ENCODE results near the gene FADS2.

DNA sequence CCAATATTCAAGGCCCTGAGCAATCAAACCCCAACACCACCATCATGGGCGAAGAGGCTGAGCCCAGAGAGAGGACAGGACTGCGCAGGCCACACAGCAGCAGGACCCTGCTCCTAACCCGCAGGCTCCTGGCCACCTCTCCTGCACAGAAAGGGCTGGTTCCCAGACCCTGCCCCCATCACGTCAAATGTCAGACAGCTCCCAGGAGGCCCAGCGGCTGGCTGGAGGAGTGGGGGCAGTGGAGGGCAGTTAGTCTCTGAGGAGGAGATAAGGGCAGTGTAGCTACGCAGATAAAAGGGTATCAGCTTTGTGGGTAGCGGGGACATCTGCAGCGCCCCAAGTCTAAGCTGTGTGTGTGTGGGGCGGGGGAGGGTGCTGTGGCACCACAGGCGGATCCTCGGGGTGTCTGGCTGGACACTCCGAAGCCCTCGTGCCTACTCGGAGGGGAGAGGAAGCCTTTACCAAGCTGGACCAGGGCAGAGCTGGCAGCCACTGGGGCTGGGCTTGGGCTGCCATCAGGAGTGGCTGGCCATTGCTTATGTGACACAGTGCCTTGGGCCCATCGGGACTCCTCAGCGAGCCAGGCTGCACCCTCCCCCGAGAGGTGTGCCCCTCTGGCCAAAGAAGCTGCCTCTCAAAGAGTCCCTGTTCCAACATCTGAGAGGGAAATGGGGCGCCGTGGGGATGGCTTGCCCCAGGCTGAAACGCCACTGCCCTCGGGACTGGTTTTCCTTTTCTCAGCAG, 41.8 kb downstream of the FADS2 start:
- TF ChIP-seq CTCF (IDR thresholded peaks at IDR 0.05; ENCODE audit: low read depth, low read length, poor library complexity, severe bottlenecking) (no peak), EZH2phosphoT487 (IDR thresholded peaks at IDR 0.05; ENCODE audit: borderline replicate concordance, low read length) (no peak)
